NCI-H2171 treated with DMSO at 0.1 percent for 48 hours (cell line): ENCODE data around the gene ELAPOR1.
A peak's percentile ranks its signal among the peaks of the same experiment; 100 is the strongest.

Experiments used
- DNase-seq: peaks from one replicate; lab custom pipeline; 2025; lab: John Stamatoyannopoulos, UW

The ELAPOR1 gene

DNA sequence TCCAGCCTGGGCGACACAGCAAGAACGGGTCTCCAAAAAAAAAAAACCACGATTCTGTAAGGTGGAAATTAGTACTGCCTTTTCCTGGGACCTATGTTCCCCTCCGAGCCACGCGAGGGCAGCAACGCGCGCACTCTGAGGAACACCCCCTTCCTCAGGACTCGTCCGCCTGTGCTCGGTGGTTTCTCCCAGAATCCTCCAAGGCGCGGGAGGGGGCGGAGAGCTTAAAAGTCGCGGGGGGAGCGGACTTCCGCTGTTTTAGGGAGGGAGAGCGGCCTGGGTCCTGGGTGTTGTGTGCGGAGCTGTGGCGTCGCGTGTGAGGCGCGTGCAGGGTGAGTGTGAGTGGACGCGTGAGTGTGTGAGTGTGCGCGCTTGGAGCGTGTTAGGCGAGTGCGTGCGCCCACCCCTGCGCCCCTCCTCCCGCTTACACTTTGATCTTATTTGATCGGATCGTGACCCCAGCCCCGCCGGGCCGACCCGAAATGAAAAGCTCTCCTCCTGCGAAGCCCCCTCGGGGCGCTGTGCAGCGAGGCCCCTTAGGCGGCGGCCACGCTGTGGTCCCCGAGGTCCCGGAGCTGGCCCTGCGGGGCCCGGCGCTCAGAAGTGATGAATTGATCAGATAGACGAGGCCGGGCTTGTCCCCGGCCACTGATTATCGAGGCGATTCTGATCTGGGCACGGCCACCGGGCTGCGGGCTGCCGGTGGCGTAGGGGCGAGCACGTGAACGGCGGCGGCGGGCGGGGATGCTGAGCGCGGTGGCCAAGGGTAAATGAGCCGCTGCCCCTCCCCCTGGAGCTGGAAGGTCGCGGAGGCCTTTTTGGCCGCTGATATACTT is 13.8 kb upstream of the ELAPOR1 start:
- DNase-seq, result peak; percentile 97

DNA sequence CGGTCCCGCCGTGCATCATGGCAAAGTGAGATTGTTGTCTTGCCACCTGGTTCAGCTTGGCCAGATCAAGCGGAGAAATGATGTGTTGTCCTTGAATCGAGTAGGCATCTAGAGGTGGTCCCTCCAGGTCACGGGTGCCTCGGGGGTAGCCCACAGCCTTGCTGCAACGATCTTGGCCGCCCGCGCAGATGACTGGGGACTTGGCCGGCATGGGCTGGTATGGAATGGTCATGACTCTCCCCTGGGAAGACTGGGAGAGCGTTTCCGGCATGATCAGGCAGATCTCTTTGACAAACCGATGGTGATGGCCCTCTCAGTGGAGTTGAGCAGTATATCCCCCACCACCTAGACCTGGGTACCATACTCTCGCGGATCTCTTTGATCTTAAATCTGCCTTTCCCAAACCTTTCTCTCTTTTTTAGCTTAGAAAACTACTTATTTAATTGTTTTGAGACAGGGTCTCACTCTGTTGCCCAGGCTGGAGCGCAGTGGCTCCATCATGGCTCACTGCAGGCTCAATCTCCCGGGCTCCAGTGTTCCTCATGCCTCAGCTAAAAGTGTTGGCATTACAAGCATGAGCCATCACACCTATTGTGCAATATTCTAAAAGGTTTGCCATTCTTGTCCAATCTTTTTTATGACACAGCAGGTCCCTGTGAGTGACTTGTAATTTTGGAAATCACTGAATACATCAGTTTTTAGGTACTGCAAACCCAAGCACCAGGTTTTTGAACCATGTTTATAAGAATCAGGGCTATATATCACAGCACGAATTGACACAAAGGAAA is 9.4 kb upstream of the ELAPOR1 start:
- DNase-seq, result no peak

DNA sequence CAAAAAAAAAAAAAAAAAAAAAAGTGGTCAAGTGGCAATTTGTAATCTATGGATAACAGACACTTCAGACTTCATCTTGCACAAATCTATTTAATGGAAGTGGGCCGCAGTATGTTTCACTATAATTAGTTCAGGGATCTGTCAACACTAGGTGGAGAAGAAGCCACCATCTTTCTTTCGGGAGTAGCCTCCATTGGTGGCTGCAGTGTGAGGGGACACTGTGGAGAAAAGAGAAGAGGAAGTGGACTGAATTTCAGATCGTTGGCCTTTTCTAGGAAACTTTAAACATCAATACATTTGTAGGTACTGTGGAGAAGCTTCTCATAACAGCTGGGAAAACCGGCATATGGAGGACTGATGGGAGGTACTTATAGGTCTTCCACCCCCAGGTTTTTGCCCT is 8.0 kb upstream of the ELAPOR1 start:
- no peak for DNase-seq

DNA sequence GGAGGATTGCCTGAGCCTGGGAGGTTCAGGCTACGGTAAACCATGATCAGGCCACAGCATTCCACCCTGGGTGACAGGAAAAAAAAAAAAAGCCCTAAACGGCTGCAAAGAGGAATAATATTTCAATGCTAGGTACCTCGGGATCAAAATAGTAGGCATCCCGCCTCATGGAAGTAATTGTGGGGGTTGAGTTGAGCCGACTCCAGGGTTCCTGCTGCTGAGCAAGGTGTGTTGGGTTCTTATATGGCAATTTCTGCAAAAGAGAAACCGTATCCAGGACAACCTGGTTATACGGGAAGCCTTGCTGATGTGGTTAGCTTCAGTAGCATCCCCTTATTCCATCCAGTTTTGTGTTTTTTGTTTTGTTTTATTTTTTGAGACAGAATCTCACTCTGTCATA is 6.1 kb upstream of the ELAPOR1 start:
- no peak for DNase-seq

DNA sequence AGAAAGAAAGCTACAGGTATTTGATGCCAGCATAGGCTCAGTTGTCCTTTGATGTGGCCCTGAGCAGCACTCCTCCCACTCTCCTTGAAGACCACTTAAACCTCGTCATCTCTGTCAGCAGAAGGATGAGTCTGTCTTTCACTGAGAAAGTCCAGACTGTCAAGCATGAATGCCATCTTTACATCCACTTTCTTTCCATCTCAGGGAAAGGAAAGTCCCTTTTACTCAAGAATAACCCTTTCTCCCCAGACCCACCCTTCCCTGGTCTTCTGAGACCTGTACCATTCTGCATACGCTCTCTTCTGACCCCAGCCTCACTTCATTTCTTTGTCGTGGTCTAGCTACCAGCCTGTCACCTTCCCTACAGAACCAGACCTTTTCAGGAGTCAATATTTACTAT is 4.0 kb upstream of the ELAPOR1 start:
- DNase-seq, result no peak

DNA sequence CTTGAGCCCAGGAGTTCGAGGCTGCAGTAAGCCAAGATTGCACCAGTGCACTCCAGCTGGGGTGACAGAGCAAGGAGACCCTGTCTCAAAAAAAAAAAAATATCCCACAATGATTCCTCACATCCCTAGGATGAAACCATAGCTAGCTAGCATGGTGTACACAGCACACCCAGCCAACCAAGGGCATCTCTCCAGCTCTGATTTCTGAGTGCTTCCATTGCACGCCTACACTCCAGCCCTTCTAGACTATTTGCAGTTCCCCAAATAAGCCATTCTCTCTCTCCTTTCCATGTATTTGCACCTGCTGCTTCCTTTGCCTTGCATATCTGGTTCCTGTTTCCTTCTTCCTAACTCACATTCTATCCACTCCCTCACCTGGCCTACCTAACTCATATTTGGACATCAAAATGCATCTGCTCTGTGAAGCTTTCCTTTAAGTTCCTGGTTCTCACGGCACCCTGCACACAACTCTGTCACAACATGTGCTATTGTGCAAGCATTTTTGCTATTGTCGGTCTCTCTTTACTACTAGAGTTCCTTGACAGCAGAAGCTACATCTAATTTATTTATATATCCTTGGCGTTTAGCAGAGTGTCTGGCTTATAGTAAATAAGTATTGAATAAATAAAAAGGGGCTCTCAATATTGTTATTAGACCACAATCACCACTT is 2.4 kb upstream of the ELAPOR1 start:
- DNase-seq, result no peak

DNA sequence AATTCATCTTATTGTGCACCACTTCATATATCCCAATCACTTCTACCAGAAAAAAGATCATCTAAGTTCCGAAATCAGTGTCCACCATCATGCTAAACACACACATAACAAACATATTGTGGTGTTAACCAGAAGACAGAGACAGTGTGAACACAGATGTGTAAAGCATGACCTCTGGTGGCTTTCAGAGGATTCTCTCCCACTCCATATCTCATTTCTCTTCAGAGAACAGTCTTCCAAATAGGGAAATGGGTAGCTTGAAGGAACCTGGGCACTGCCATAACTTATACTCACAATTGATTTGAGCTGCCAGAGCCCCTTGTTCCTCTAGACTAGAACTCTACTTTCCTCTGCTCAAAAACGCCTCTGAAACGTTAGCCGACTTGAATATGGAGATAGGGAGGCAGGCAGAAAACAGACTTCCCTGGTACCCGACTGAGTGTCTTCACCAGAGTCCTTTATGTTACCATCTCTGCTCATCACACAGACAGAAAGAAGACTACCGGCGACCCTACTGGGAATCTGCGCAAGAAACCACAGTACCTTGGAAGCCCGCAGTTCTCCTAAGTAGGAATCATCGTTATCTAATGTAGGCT is 1.8 kb upstream of the ELAPOR1 start:
- DNase-seq, result peak; percentile 24

DNA sequence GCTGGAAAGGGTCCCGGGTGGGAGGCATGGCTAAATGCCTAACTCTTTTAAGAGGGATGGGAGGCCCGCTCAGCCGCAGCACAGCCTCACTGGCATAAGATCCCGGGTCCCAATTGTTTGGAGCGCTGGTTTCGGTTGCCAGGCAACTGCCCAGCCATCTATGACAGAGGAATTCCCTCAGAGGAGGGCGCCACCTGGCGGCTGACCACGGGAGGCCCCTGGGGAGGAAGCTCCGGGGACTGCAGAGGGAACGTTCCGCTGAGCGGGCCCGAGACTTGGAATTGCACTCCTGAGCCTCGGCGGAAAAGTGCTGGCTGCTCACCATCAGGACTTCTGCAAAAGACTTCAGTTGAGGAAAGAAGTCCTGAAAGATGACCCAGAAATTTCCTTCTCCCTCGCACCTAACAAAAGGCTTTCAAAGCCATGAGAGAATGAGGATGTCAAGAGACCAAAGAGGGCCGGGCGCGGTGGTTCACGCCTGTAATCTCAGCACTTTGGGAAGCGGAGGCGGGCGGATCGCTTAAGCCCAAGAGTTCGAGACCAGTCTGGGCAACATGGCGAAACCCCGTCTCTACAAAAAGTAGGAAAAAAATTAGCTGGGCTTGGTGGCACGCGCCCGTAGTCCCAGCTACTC is 1.1 kb upstream of the ELAPOR1 start:
- peak; percentile 88 for DNase-seq

DNA sequence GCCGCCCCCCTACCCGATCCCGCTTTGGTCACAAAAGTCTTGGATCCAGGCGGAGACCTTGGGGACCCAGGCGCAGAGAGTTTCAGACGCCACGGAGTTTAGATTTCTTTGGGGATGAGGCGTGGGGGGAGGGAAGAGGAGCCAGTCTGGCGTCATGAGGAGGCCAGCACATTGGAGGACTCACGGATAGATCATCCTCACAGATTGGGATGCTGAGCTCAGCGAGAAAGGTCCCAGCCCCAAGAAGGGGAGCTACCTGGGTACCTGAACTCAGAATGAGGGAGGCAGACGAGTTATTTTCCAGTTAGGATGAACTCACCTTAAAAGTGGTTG is 393 bp downstream of the ELAPOR1 start:
- peak; percentile 43 for DNase-seq

DNA sequence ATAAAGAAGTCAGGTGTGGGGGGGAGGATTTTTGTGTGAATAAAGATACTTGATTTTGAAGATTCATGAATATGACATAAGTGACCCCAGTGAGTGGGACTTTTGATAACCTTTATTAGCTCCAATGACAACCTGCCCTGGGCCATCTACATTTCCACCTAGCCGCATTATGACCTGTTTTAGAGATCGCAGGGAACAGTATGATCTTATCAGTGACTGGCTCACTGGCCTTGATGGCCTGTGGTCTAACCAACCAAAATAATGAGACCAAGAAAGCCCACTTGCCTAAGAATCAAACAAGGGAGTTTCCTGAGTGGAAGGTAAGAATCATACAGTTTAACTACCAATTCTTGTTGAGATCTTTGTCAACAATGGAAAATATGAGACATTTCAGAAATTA is 1.8 kb downstream of the ELAPOR1 start:
- no peak for DNase-seq

DNA sequence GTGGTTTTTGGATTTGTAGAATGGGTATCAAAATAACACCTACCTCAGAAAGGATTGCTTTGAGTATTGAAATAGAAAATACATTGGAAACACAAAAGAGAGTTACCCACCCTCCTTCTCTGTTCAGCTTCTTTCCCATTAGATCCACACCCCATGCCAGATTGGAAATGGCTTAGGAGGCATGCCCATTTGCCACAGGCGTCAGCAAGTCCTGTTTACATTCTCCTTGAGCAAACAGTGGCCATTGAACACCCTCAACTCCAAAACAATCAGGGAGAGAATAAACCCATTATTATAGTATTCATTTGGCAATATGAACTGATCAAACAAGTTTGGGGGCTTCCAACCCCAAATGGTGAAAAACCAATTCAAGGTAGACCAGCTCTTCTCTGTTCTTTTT is 2.4 kb downstream of the ELAPOR1 start:
- DNase-seq, result no peak

DNA sequence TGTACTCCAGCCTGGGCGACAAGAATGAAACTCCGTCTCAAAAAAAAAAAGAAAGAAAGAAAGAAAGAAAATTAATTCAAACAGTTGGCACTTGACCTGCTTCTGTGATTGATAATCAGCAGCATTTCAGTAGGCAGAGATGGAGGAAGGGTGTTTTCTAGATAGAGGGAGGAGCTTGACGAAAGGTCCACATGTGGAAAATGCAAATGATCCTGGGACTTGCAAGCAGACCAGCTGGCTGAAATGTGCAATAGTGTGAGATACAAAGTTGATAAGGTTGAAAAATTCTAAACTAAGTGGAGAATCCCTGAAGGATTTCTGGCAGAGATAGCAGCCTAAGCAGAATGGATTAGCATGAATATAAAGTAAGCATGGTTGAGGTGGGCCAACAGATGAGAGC is 4.2 kb downstream of the ELAPOR1 start:
- DNase-seq, result no peak

DNA sequence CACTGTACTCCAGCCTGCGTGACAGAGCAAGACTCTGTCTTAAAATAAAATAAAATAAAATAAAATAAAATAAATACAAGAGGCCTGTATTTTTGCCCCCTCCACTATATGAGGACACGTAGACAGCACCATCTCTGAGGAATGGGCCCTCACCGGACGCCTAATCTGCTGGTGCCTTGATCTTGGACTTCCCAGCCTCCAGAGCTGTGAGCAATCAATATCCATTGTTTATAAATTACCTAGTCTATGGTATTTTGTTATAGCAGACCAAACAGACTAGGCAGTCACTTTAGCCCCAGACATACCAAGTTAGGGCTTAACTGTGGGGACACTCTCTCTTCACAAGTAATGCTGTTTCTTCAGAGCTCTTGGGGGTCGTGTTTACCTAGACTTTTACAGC is 6.4 kb downstream of the ELAPOR1 start:
- no peak for DNase-seq

DNA sequence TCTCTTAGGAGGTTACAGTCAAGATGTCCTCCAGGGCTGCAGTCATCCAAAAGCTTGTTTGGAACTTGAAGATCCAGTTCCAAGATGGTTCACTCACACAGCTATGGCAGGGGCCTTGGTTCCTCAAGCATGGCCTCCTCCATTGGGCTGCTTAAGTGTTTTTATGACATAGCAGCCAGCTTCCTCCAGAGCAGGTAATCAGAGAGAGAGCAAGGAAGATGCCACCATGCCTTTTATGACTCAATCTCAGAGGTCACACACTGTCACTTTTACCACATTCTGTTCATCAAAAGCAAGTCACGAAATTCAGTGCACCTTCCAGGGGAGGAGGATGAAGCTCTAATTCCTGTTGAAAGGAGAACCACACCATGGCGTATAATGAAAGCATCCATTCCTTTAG is 17.1 kb downstream of the ELAPOR1 start:
- DNase-seq, result no peak

DNA sequence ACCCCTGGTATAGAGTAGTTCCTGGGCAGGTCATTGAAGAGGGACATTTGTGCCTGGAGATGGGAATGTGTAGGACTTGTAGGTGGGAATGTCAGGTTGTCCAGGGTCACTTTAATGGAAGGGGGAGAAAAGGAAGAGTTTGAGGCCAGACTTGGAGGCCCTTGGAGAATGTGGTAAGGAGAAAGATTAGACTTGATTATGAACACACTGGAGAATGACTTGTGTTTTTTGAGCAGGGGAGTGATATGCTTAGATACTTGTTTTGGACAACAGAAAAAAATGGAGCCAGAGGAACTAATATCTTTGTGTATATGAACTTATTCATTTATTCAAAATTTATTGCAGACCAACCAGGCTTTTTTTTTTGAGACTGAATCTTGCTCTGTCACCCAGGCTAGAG is 17.9 kb downstream of the ELAPOR1 start:
- no peak for DNase-seq

DNA sequence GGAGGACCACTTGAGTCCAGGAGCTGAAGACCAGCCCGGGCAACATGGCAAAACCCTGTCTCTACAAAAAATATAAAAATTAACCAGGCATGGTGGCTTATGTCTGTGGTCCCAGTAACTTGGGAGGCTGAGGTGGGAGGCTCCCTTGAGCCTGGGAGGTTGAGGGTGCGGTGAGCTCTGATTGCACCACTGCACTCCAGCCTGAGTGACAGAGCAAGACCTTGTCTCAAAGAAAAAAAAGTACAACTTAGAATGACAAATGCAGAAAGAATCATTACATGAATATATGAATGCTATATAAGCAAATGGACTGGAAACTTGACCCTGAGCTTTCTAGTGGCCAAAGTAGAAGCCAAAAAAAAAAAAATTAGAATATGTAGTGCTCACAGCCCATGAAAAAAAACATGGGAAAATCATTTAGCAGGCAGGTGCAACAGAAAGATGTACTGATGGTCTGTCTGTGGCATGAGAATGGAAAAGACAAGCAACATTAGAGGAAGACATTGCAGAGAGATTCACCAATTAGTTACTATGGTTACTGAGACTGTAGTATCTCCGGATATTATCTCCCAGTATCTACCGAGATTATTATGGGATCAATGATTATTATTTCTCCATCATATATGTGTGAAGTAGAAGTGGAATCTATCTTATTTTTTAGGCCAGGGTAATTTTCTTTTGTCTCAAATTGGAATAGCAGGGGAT is 19.2 kb downstream of the ELAPOR1 start:
- peak; percentile 50 for DNase-seq

DNA sequence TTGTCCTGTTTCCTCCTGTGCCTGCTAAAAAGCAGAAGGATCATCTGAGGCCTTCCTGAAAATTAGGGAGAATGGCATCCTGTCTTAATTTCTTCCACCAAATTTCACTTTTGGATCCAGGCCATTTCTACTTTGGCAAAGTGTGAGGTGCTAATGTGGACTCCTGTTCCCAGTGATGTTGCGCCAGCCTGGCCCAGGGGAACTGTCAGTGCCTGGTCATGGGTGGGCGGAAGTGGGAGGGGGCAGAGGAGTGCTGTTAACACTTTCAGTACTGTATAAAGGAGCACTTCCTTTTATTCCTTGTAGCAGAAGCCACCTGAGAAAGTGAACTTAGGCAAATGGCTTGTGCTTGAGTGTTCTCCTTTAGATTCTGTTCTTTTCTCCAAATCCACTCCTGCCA is 19.9 kb downstream of the ELAPOR1 start:
- peak; percentile 77 for DNase-seq

DNA sequence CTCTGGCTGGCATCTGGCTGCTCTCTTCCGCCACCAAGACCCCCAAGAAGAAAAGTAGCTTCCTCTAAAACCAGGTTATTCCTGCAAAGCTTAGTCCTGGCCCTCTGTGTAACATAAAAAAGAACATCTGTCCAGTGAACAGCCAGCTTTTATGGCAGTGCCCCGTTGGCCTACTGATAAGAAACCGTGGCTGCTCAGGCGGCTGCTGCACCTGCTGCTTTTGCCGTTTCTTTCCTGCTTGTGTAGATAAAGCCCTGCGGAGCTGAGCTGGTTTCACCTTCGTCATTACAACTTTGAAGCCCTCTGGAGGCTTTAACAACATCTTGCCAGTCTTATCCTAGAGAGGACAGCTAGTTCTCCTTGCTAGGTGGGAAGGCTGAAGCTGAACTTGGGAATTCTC is 20.5 kb downstream of the ELAPOR1 start:
- DNase-seq, result peak; percentile 23

DNA sequence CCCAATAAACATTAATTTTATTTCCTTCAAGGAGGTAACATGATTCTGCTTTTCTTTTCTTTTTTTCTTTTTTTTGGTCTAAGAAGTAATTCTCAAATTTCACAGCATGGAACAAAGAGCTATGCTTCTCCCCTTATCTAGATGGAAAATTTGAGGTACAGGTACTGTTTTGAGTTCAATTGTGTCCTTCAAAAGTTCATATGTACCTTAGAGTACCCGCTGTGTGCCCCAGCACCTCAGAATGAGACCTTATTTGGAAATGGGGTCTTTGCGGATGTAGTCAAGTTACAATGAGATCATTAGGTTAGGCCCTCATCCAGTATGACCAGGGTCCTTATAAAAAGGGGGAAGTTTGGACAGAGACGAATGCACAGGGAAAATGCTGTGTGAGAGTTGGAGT is 22.0 kb downstream of the ELAPOR1 start:
- no peak for DNase-seq

DNA sequence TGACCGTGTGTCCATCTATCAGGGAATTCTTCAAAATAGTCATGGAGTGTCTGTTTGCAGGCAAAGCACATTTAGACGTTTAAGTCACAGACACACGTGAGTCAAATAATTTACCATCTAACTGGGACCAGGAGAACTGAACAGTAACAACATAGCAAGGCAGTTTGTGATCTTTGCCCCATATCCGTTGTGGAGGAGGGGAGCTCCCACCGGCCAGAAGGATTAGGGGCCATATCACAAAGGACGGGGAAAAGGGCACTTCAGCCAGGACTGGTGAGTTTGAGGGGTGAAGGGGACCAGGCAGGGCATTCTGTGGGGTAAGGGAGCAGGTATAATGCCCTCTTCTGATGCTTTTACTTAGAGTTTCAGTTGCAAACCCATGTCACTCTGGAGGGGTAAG is 22.9 kb downstream of the ELAPOR1 start:
- no peak for DNase-seq

DNA sequence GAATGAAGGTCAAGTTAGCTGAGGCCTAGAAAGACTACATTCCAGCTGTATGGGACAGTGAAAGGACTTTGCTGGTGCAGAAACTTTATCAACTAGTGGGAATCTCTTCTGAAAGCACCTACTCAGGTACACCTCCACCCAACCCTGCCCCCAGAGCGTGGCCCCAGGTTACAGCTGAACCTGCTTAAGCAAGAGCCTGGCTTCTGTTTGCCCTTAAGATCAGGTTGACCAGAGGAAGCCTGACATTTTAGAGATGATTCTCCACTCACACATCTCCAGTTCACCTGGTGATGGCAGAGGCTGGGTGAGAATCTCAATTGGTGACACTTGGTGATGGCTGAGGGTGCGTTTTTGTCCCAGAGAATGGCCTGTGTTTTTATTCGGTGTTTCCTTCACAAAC is 24.0 kb downstream of the ELAPOR1 start:
- DNase-seq, result no peak

DNA sequence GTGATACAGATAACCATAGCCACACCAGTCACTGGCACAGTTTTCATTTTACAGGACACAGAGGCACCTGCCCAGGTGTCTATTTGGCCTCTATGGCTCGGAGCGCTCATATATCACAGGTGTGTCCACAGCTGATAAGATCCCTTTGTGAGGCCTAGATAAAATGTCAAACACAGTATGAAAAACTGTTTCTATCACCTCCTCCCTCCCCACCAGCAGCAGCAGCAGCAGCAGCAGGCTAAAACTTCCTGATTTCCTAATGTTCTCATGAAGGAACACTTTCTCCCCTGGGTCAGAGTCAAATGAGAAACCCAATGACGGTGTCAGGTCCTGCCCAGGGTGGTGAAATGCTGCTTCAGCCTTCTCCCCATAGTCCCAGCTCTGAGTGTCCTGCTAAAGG is 24.4 kb downstream of the ELAPOR1 start:
- no peak for DNase-seq
